T-cell (primary cell): ENCODE measurements around the gene UPF3A. TPM values are rescaled to one million over a fixed set of nuclear protein-coding genes. Genes with fewer than 3 reads are reported as not detected.

Experiments used
- ATAC-seq, 4 experiments: fragments of 200-7000 bp in 3 of 4; fragments of 150-1000 bp in 1 of 4; cut with Tn5 transposase; replicated peaks in 1 of 4; 1 replicate in 3 of 4; 2 replicates in 1 of 4; pipeline ENCODE4 v1.10.0; 2021; ENCODE audit warnings: moderate library complexity in 3 of 4, mild to moderate bottlenecking in 2 of 4, moderate number of reproducible peaks in 1 of 4
- CTCF ChIA-PET, 2 donors: fragments of 300-600 bp; sonication (Branson Sonifier 250); formaldehyde crosslinking; loops; one replicate each; lab custom pipeline; 2022; ENCODE audit warnings: antibody characterized with exemption in 2 of 2; lab: Charles Lee
- POLR2A ChIA-PET, 2 donors: fragments of 300-600 bp; sonication (Branson Sonifier 250); formaldehyde crosslinking; loops; one replicate each; lab custom pipeline; 2022; ENCODE audit warnings: antibody characterized with exemption in 2 of 2; lab: Charles Lee
- DNase-seq, 35 experiments: peaks; one replicate each; pipeline versions ENCODE4 v3.0.0 to v3.0.0-alpha.2; 2013 to 2023
- H3K27ac ChIP-seq: one replicate; pipeline ENCODE4 v1.5.1; 2013; ENCODE audit warnings: low read length
- H3K27me3 ChIP-seq, 2 experiments: replicated peaks in 1 of 2; 1 replicate in 1 of 2; 2 replicates in 1 of 2; pipeline versions ENCODE4 v1.6.1 to v1.7.0; 2013; ENCODE audit warnings: low read length in 1 of 2, mixed read lengths in 1 of 2; ENCODE audit not compliant: control insufficient read depth in 2 of 2, insufficient read depth in 2 of 2; ENCODE audit errors: extremely low read depth in 1 of 2
- H3K36me3 ChIP-seq, 2 donors: 1 replicate in 1 of 2; 2 replicates in 1 of 2; pipeline versions ENCODE4 v1.6.1 to v1.7.0; 2013; ENCODE audit warnings: low read length in 1 of 2; ENCODE audit not compliant: control insufficient read depth in 2 of 2, insufficient read depth in 1 of 2; ENCODE audit errors: extremely low read depth in 1 of 2
- H3K4me1 ChIP-seq, 2 experiments: 1 replicate in 1 of 2; 2 replicates in 1 of 2; pipeline versions ENCODE4 v1.6.1 to v1.7.0; 2013; ENCODE audit warnings: low read length in 2 of 2, mixed read lengths in 1 of 2; ENCODE audit not compliant: insufficient read depth in 2 of 2, control insufficient read depth in 1 of 2; ENCODE audit errors: extremely low read depth in 1 of 2
- H3K4me3 ChIP-seq, 2 donors: 1 replicate in 1 of 2; 2 replicates in 1 of 2; pipeline versions ENCODE4 v1.5.1 to v1.7.0; 2013; ENCODE audit warnings: mild to moderate bottlenecking in 2 of 2, low read length in 1 of 2, moderate library complexity in 1 of 2; ENCODE audit not compliant: control insufficient read depth in 1 of 2; ENCODE audit errors: extremely low read depth in 1 of 2
- H3K9me3 ChIP-seq: 2 replicates; pipeline ENCODE4 v1.7.0; 2013
- H3K27ac Mint-ChIP-seq, 2 donors: one replicate each; pipeline ENCODE4 v1.8.0; 2020 to 2021; ENCODE audit warnings: mild to moderate bottlenecking in 2 of 2, mixed read lengths in 2 of 2
- H3K27me3 Mint-ChIP-seq, 2 donors: one replicate each; pipeline ENCODE4 v1.8.0; 2021 to 2022; ENCODE audit warnings: mixed read lengths in 2 of 2
- H3K36me3 Mint-ChIP-seq: one replicate; pipeline ENCODE4 v1.8.0; 2021; ENCODE audit warnings: mixed read lengths
- H3K4me1 Mint-ChIP-seq, 3 donors: one replicate each; pipeline ENCODE4 v1.8.0; 2020 to 2022; ENCODE audit warnings: mixed read lengths in 3 of 3, mild to moderate bottlenecking in 1 of 3
- H3K4me3 Mint-ChIP-seq, 3 donors: one replicate each; pipeline ENCODE4 v1.8.0; 2020 to 2022; ENCODE audit warnings: mild to moderate bottlenecking in 3 of 3, mixed read lengths in 3 of 3, moderate library complexity in 3 of 3
- H3K9me3 Mint-ChIP-seq, 3 donors: one replicate each; pipeline ENCODE4 v1.8.0; 2020 to 2022; ENCODE audit warnings: mixed read lengths in 3 of 3
- WGBS: methylation state at CpG from one replicate; pipeline ENCODE4 v1.1.5; 2013; ENCODE audit warnings: missing lambda C conversion rate; ENCODE audit not compliant: insufficient coverage; 5-methylcytosine and 5-hydroxymethylcytosine counted together
- total RNA-seq, 35 experiments: library from RNA in 6 of 35; stranded (reverse) in 6 of 35; fragments of 120-200 nt in 1 of 35; gene quantifications; one replicate each; pipeline versions ENCODE4 v1.2.1 to v1.2.4 and lab custom pipeline; 2013 to 2026

Gene UPF3A
- total RNA-seq, 5 donors from 2014 or later (not counting 1 experiment from before 2014, with no cell fraction given), result 40.5 to 105 (median 68.0) TPM

GRCh38 chr13:114313061-114313860 is 31.9 kb downstream of the UPF3A start:
- ChIA-PET POLR2A (no interaction called here), CTCF (no interaction called here)
- Histone ChIP-seq H3K4me3 (peak overlapping the region; percentile 62 to 66), H3K36me3 (no peaks in the 10 kb centered on the region), H3K27ac (peak overlapping the region; percentile 78), H3K9me3 (no peaks in the 10 kb centered on the region), H3K27me3 (no peaks in the 10 kb centered on the region), H3K4me1 (peaks cover 15 to 20% of the 10 kb centered on the region in 2 experiments)
- H3K4me3 Mint-ChIP-seq, result peak overlapping the region; percentile 85 to 87 (median 86)
- ATAC-seq (no peak), DNase-seq (peak in 3 of 35 experiments; percentile 4 to 19 (median 13))
- no peaks in the 10 kb centered on the region for H3K27me3 Mint-ChIP-seq
- peak overlapping the region; percentile 90 to 95 for H3K27ac Mint-ChIP-seq
- H3K36me3 Mint-ChIP-seq, result no peaks in the 10 kb centered on the region
- H3K4me1 Mint-ChIP-seq, result peaks cover 36% of the 10 kb centered on the region in 3 donors
- WGBS, result no CpG with 5 or more reads among the region's 17 CpGs
- no peaks in the 10 kb centered on the region for H3K9me3 Mint-ChIP-seq

- H3K4me1 ChIP-seq, result peaks cover 15 to 22% of the 10 kb centered on the region in 2 experiments
- WGBS, result under 1% methylated on average over 104 of the region's 107 CpGs
Observed at GRCh38 chr13:114314074-114314912, 32.9 kb downstream of the UPF3A start, which contains the start of gene CHAMP1. Gene CHAMP1, plus strand, starts transcription at chr13:114314503. Its CDS starts 9,340 bp downstream, at chr13:114323843.

GRCh38 chr13:114315074-114315785 is 33.8 kb downstream of the UPF3A start:
- H3K27ac Mint-ChIP-seq, result peak overlapping the region; percentile 72 to 74
- POLR2A ChIA-PET, result no interaction called here
- peak overlapping the region; percentile 66 for H3K27ac ChIP-seq
- no peaks in the 10 kb centered on the region for H3K9me3 ChIP-seq
- ATAC-seq, result peak in 1 of 4 experiments; percentile 24
- H3K27me3 ChIP-seq, result no peaks in the 10 kb centered on the region
- WGBS, result 0% methylated on average over 1 of the region's 7 CpGs
- peak overlapping the region; percentile 75 to 86 (median 84) for H3K4me3 Mint-ChIP-seq
- peaks cover 5% of the 10 kb centered on the region for H3K36me3 Mint-ChIP-seq
- peaks cover 54 to 56% (median 55%) of the 10 kb centered on the region in 3 donors for H3K4me1 Mint-ChIP-seq
- peaks cover 0 to 4% of the 10 kb centered on the region in 2 donors for H3K36me3 ChIP-seq
- H3K27me3 Mint-ChIP-seq, result no peaks in the 10 kb centered on the region
- peak overlapping the region; percentile 62 to 66 for H3K4me3 ChIP-seq
- H3K9me3 Mint-ChIP-seq, result no peaks in the 10 kb centered on the region
- DNase-seq, result peak in 2 of 35 experiments; percentile 4 to 51
- CTCF ChIA-PET, result no interaction called here
- peaks cover 17 to 22% of the 10 kb centered on the region in 2 experiments for H3K4me1 ChIP-seq

More at GRCh38 chr13:114314074-114314912, 32.9 kb downstream of the UPF3A start, which contains the start of gene CHAMP1:
- H3K4me3 ChIP-seq, result peak within 1 kb of the TSS; percentile 62 to 66
- ATAC-seq (peak; percentile 92 to 94 (median 93)), DNase-seq (peak; percentile 76 to 94 (median 83))
- H3K36me3 ChIP-seq, result no peaks in the 10 kb centered on the region
- ChIA-PET CTCF (no interaction called here), POLR2A (no interaction called here)
- peak within 1 kb of the TSS; percentile 78 for H3K27ac ChIP-seq
- Mint-ChIP-seq H3K9me3 (no peaks in the 10 kb centered on the region), H3K4me1 (peaks cover 46 to 47% (median 46%) of the 10 kb centered on the region in 3 donors), H3K36me3 (no peaks in the 10 kb centered on the region), H3K27me3 (no peaks in the 10 kb centered on the region), H3K27ac (peak within 1 kb of the TSS; percentile 90 to 95), H3K4me3 (peak within 1 kb of the TSS; percentile 85 to 87 (median 86))
- no peaks in the 10 kb centered on the region for H3K9me3 ChIP-seq
- no peaks in the 10 kb centered on the region for H3K27me3 ChIP-seq

- Histone ChIP-seq H3K4me3 (no peak overlapping the region), H3K36me3 (peaks cover 0 to 27% of the 10 kb centered on the region in 2 donors), H3K9me3 (no peaks in the 10 kb centered on the region), H3K27me3 (no peaks in the 10 kb centered on the region), H3K27ac (no peak overlapping the region), H3K4me1 (peaks cover 15 to 18% of the 10 kb centered on the region in 2 experiments)
- ATAC-seq (no peak), DNase-seq (no peak)
- Mint-ChIP-seq H3K9me3 (no peaks in the 10 kb centered on the region), H3K36me3 (peaks cover 21% of the 10 kb centered on the region), H3K4me3 (peak overlapping the region in 1 of 3 donors; percentile 18), H3K27me3 (no peaks in the 10 kb centered on the region), H3K4me1 (peaks cover 48 to 51% (median 51%) of the 10 kb centered on the region in 3 donors), H3K27ac (peak overlapping the region; percentile 24 to 68)
- ChIA-PET CTCF (interaction anchor here in 1 of 2 donors (0.6 to 0.7 kb wide), 3 partner anchors 16 to 31 kb away, joined by 5 to 12 read pairs (median 9); no protein-coding TSS in a partner anchor), POLR2A (interaction anchor here in 1 of 2 donors (0.7 kb wide), 2 partner anchors 8 to 107 kb away, joined by 4 read pairs; no protein-coding TSS in a partner anchor)
- no CpG with 5 or more reads among the region's 1 CpG for WGBS
Observed at GRCh38 chr13:114318624-114319023, 37.2 kb downstream of the UPF3A start.

GRCh38 chr13:114319441-114319913 is 38.1 kb downstream of the UPF3A start:
- Histone ChIP-seq H3K9me3 (no peaks in the 10 kb centered on the region), H3K4me1 (peaks cover 13 to 17% of the 10 kb centered on the region in 2 experiments), H3K27ac (no peak overlapping the region), H3K36me3 (peaks cover 0 to 35% of the 10 kb centered on the region in 2 donors), H3K27me3 (no peaks in the 10 kb centered on the region), H3K4me3 (no peak overlapping the region)
- DNase-seq, result no peak
- Mint-ChIP-seq H3K4me3 (no peak overlapping the region), H3K4me1 (peaks cover 45 to 48% (median 47%) of the 10 kb centered on the region in 3 donors), H3K27me3 (no peaks in the 10 kb centered on the region), H3K36me3 (peaks cover 29% of the 10 kb centered on the region), H3K9me3 (no peaks in the 10 kb centered on the region), H3K27ac (peak overlapping the region; percentile 68)
- no peak for ATAC-seq
- ChIA-PET POLR2A (interaction anchor here (1.0 to 1.2 kb wide), 2 partner anchors 8 kb away, joined by 3 read pairs; no protein-coding TSS in a partner anchor), CTCF (no interaction called here)
- WGBS, result 86% methylated on average over 3 of the region's 3 CpGs
